K562 (cell line): ENCODE data around the gene LEUTX. TPM values are rescaled to one million over a fixed set of nuclear protein-coding genes. Genes with fewer than 3 reads are reported as not detected.
A peak's percentile ranks its signal among the peaks of the same experiment; 100 is the strongest.

Source experiments
- ADNP ChIP-seq: fragments of 200-800 bp; sonication (Bioruptor generic); IDR thresholded peaks from 2 replicates; pipeline ENCODE4 v1.6.1; 2016; ENCODE audit warnings: missing genetic modification characterization, missing compliant biosample characterization
- ATF7 ChIP-seq: fragments of 450-650 bp; IDR thresholded peaks from 2 replicates; pipeline ENCODE4 v1.7.1; 2014; ENCODE audit warnings: mild to moderate bottlenecking, moderate library complexity
- CAMTA2 ChIP-seq: fragments of 250-450 bp; sonication (Bioruptor Pico); conservative IDR thresholded peaks from 2 replicates; pipeline ENCODE4 v1.5.1; 2022
- CHD7 ChIP-seq: fragments of 200-600 bp; sonication (generic); IDR thresholded peaks from one replicate; pipeline ENCODE4 v1.6.1; 2012; ENCODE audit warnings: mild to moderate bottlenecking, low read depth, low read length, inconsistent platforms
- CREBBP ChIP-seq: IDR thresholded peaks from one replicate; pipeline ENCODE4 v1.6.1; 2012; ENCODE audit warnings: low read depth, mild to moderate bottlenecking, control low read depth, inconsistent platforms, low read length
- DNMT1 ChIP-seq: fragments of 450-650 bp; IDR thresholded peaks from 2 replicates; pipeline ENCODE4 v1.6.1; 2016; ENCODE audit warnings: antibody characterized with exemption, mild to moderate bottlenecking
- E2F3 ChIP-seq: fragments of 250-450 bp; sonication (Bioruptor Pico); IDR thresholded peaks from 2 replicates; pipeline ENCODE4 v1.4.0; 2020; ENCODE audit warnings: mild to moderate bottlenecking
- FOS ChIP-seq: IDR thresholded peaks from 3 replicates; pipeline ENCODE4 v1.6.1; 2011; ENCODE audit not compliant: insufficient read length; ENCODE audit errors: extremely low read depth
- GTF2A2 ChIP-seq: IDR thresholded peaks from 2 replicates; pipeline ENCODE4 v1.6.1; 2016; ENCODE audit warnings: mild to moderate bottlenecking, missing genetic modification characterization, missing compliant biosample characterization
- KHSRP ChIP-seq: fragments of 450-650 bp; IDR thresholded peaks from 2 replicates; pipeline ENCODE4 v1.6.1; 2017
- MAX ChIP-seq: sonication (generic); formaldehyde crosslinking; IDR thresholded peaks from 2 replicates; pipeline ENCODE4 v1.9.0; 2022; ENCODE audit warnings: mild to moderate bottlenecking, missing genetic modification reagents
- NCOR1 ChIP-seq: fragments of 450-650 bp; IDR thresholded peaks from 2 replicates; pipeline ENCODE4 v1.6.1; 2016; ENCODE audit warnings: mild to moderate bottlenecking, moderate library complexity
- ZBTB12 ChIP-seq: fragments of 250-450 bp; sonication (Bioruptor Pico); IDR thresholded peaks from 2 replicates; pipeline ENCODE4 v1.4.0; 2020
- ZBTB2 ChIP-seq: fragments of 450-650 bp; IDR thresholded peaks from 2 replicates; pipeline ENCODE4 v1.6.1; 2016; ENCODE audit warnings: antibody characterized with exemption
- ZNF253 ChIP-seq: fragments of 250-450 bp; sonication (Bioruptor Pico); conservative IDR thresholded peaks from 2 replicates; pipeline ENCODE4 v1.6.1; 2021; ENCODE audit warnings: mild to moderate bottlenecking
- polyA plus RNA-seq, 8 experiments: library from polyadenylated mRNA; depleted of rRNA in 4 of 8; stranded (reverse) in 5 of 8; unstranded in 3 of 8; fragments of >200 nt; fragmentation: Nextera tagmentation in 2 of 8; fragmentation: Illumina TruSeq in 1 of 8; extraction: Ambion mirVana in 2 of 8; extraction: Trizol in 1 of 8; gene quantifications; 2 replicates each; pipeline versions ENCODE4 v1.2.1 to v1.2.3, GENCODE V29; 2011 to 2014; ENCODE audit warnings: inconsistent platforms in 1 of 8, missing spikeins in 1 of 8
- total RNA-seq, 7 experiments: library from RNA; depleted of rRNA in 6 of 7; stranded (reverse); fragments of >200 nt in 6 of 7; fragmentation: Illumina TruSeq in 2 of 7; extraction: Trizol in 2 of 7; gene quantifications; 2 replicates each; pipeline versions ENCODE4 v1.2.1 to v1.2.3, GENCODE V29; 2011 to 2021; ENCODE audit warnings: low replicate concordance in 1 of 7

Gene LEUTX
- total and polyA plus RNA-seq, 9 of the 15 experiments (the other 6 are each of a cell fraction or from before 2014, with no cell fraction given), result not detected

GRCh38 chr19:39833464-39834286, 55.0 kb downstream of the LEUTX start, which contains the start of gene DYRK1B (continued):
- TF ChIP-seq ZNF253 (CRISPR knock-in tag), result no peak
- TF ChIP-seq ZBTB2, result peak; percentile 99; the same call in 1 of the 2 replicates
- no peak for TF ChIP-seq ADNP (tag)
- peak; percentile 84 for TF ChIP-seq MAX (CRISPR knock-in tag)
- peak; percentile 88 for TF ChIP-seq FOS
- no peak for TF ChIP-seq CAMTA2 (CRISPR knock-in tag)
- TF ChIP-seq ZBTB12 (CRISPR knock-in tag), result no peak
- TF ChIP-seq CHD7, result no peak
- TF ChIP-seq GTF2A2, result no peak
- TF ChIP-seq ATF7, result peak; percentile 67; the same call in 1 of the 2 replicates
- TF ChIP-seq KHSRP, result no peak
- TF ChIP-seq DNMT1, result no peak
- no peak for TF ChIP-seq CREBBP
- no peak; the same call in 1 of the 2 replicates for TF ChIP-seq E2F3 (CRISPR knock-in tag)
- peak; percentile 42 for TF ChIP-seq NCOR1
